Activated effector memory CD4-positive, alpha-beta T cell treated with anti-CD3 and anti-CD28 coated beads, Interleukin-2, amount 50 U/mL, for 16 hours (primary cell): ENCODE results near the gene TEC.

Experiments
- DNase-seq: peaks from one replicate; pipeline ENCODE4 v3.0.0-alpha.2; 2020

TEC gene

DNA sequence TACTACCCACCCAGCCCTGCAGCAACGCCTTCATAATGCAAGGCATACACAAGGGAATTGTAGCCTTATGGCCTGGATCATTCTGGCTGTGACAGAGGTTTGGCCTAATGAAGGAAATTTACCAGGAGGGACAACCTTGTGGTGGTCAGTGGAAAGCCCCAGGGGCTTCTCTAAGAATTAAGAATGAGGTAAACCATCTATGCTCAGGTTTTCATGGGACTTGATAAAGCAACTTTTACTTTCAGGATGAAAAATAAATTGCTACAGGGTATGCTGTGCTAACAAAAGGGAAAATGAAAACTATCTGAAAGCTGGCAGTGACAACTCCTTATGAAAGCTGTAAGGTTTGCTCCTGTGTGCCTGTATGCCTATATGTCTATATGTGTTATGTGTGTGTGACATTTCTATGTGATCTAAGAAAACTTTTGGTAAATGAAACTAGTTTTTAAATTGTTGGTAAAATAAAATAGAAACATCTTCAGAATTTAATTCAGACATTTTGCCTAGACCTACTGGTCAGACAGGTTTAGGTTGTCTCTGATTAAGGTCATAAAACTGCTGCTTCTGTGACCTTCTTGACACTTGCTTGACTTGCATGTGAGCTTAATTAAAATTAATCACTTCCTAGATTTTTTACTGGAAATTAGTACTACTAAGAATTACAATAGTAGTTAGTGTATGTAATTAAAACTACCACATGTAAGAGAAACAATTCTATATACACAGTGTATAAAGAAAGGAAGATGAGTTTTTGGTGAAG is 115.7 kb downstream of the TEC start:
- DNase-seq, result no peak

GRCh38 chr4:48152259-48152658 is 117.4 kb downstream of the TEC start:
- no peak for DNase-seq

DNA sequence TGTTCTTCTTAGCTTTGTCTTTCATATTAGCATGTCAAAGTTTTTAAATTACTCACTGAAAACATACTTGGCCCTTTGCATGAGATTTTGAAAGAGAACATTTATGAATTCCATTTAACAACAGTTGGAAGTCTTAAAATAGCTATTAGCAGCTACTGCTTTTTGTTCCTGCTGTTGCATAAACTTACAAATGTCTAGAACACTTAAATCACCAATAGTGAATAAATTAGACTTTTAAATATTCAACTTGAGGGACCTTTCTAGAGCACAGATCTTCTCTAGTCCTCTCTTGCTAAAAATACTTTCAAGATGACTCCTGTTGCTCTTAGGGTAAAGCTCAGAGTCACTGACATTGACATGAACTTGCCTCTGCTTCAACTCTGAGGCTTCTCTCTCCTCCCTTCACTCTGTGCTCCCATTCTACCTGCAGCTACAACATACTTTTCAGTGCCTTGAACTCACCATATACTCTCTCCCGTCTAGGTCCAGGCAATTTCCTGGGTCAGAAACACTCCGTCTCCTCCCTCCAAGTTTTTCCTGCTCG is 119.7 kb downstream of the TEC start:
- DNase-seq, result no peak

DNA sequence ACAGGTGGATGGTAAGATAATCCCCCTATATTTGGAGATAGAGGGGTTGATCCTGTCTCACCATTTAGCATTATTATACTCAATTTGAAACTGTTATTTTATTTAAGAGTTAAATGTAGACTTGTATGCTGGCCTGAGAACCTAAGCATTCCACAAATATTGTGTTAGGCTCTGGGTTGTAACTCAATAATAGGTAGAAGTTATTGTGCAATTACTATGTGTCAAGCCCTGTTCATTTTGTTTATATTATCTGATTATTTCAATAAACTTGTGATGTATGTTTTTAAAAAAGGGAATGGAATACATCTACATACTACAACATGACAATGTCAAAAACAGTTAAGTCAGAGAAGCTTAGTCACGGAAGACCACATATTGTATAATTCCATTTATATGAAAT is 122.0 kb downstream of the TEC start:
- DNase-seq, result no peak

DNA sequence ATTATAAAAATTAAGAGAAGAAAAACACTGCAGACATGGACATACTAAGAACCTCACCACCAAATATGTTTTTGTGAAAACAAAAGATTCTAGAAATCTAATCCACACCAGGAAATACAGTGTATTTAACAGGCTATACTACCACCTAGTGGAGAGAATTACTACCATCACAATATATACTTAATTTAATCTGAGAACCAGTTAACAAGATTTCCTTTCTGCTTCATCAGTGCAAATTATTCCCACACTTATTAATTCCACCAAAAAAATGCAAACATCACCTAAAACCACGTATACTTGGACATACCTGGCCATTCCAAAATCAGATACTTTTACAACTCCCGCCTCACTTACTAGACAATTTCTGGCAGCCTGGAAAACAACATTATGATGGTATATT is 128.6 kb downstream of the TEC start:
- DNase-seq, result no peak

DNA sequence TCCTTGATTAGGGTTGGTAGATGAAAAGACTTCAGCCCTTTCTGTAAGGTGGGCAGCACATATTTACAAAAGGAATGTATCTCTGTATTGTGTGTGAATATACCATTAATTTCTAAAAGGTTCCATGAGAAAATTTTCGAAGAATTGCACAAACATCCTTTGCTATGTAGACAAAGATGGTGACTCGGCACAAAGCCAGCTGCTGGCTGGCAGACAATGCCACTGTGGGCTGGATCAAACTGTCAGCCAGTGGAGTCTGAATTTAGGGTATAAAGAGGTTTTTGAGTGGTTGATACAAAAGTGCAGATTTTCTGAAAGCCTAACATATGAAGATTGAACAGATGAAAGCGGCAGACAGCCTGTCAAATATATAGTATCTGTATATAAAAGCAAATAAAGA is 129.9 kb downstream of the TEC start:
- DNase-seq, result peak; percentile 67

GRCh38 chr4:48138936-48139335 is 130.7 kb downstream of the TEC start:
- DNase-seq, result no peak

DNA sequence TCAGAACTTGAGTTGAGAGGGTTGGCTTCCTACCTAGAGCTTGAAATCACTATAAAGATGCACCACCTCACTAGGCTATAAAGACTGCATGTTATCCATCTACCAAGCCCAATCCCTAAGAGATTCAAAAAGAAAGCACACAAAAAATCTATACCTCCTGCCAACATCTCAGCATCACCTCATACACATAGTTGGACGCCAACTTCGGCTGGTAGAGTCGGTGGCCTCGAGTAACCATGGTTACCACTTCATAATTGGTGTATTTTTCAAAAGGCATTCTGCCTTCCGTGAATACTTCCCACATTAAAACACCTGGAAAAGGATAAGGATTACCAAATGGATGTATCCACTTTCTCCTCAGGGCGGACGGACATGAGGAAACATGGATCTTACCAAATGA is 131.1 kb downstream of the TEC start:
- DNase-seq, result no peak

- no peak for DNase-seq
These were observed 131.8 kb downstream of the TEC start for GRCh38 chr4:48137846-48138245.

DNA sequence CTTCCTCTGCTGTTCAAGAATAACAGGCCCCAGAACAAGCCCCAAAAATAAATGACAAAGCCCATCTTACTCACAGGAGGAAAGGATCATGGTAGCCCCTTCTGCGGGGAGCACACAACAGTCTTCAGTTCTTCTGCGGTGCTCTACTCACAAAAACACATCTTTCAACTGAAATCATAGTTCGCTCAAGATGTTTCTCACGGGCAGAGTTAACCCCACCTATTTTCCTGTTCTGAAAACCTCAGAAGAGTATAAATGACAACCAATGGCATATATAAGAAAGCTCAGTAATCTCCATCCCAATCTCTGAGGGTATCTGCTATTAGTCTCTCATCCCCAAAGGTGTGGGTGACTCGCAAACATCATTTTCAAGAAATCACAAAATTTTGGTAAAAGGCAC is 135.6 kb downstream of the TEC start, which contains the start of gene TXK:
Gene TXK, minus strand, starts transcription at position 170 of the 400 bp plus-strand sequence. Its CDS starts 80 bp downstream, at position 90.
- DNase-seq, result no peak

GRCh38 chr4:48133669-48134068 is 136.0 kb downstream of the TEC start:
- DNase-seq, result no peak

GRCh38 chr4:48131736-48132135 is 137.9 kb downstream of the TEC start:
- no peak for DNase-seq

DNA sequence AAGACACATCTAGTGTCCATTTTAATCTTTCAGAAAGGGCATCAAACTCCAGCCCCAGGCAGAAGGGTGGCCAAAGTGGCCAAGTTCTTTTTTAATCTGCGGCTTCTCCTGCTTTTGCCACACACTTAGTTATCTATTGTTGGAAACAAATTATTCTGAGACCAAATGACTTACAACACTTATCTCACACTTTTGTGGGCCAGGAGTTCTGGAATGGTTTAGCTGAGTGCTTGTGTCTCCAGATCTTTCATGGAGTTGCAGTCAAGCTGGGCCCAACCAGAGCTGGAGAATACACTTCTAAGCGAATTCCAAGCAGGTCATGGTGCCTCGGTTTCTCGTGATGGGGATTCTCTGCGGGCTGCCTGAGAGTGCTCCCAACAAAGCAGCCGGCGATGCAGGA is 139.5 kb downstream of the TEC start:
- DNase-seq, result no peak

DNA sequence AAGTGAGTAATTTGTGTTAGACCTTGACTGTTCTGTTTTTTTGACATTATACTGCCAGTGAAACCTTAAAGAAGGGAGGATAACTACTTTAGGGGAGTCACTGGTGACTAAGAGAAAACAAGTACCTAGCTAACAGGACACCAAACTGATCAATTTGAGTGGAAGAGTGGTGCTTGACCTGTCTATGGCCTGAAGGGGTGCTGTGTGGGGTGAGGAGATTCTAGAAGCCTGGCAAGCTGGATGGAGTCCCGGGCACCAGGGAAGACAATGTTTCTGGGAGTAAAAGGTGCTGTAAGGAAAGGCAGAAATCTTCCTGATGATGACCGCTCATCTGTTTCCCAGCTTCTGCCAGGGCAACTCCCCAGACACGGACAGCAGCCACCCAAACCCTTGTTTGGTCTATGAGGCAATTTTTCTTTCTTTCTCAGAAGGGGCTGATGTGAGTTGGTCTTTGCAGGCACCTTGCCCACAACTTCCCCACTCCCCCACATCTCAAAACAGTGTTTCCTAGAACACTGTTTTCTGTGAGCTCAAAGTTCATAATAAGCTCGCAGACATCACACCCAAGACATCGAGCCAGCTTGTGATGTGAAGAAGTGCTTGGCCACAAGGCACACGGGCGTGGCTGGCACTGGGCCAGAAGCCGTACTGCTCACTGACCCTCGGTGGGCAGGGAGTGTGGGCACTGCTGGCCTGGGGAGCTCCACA is 140.2 kb downstream of the TEC start:
- DNase-seq, result peak; percentile 69

DNA sequence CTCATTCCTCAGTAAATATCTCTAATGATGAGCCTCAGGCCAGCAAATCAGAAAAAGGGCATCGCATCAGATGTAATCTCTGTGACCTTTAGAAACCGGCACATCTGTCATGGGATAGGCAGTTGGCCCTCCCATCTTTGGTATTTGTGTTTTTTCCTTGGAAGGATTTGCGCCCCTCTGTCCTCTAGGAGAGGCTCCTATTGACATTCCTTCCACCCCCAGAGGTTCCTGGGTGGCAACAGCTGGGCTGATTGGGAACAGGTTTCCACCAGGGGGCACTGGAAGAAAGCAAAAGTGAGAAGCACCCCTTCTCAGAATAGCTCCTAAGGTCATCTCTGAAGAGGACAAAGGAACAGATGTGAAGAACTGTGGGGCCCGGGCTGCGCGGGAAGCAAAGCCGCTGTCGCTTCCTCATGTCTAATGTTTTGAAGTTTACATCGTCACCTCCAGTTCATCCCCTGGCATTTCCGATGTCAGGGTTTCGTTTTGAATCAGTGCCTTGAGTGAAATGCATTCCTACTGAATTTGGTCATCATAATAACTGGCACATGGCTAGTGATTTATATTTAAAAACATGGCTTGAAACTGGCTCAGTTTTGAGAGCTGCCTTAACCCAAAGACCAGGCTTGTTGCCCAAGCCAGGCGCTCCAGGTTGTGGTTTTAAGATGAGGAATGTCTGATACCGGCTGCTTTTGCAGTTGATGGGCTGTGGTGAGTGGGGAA is 141.8 kb downstream of the TEC start:
- peak; percentile 84 for DNase-seq

DNA sequence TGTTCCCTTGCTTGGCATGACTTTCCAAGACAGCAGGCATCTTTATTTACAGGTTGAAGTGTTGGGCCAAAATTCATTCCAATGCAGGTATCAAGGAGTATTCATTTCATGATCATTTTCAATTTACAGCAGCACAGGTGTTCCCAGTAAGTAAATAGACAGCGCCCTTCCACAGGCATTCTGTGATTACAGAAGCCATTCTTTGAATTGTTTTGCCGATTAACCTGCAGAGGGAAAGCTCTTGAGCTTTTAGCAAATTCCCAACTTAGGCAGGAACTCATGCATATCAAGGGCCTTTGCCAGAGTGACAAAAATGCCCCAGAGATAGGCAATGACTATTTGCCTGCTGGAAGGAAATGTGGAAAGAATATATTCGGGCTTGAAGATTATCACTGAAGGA is 142.4 kb downstream of the TEC start:
- DNase-seq, result no peak

DNA sequence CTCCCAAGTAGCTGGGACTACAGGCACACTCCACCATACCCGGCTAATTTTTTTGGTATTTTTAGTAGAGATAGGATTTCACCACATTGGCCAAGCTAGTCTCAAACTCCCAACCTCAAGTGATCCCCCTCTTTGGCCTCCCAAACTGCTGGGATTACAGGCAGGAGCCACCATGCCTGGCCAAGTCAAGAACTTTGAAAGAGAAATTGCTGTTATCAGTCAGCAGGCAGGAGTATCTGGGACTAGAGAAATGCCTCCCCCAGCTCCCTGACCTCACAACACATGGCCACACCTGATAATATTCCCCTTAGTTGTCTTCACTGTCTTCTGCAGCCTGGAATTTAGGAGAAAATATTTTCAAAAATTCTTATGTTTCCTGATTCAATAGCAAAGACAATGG is 143.0 kb downstream of the TEC start:
- DNase-seq, result no peak

DNA sequence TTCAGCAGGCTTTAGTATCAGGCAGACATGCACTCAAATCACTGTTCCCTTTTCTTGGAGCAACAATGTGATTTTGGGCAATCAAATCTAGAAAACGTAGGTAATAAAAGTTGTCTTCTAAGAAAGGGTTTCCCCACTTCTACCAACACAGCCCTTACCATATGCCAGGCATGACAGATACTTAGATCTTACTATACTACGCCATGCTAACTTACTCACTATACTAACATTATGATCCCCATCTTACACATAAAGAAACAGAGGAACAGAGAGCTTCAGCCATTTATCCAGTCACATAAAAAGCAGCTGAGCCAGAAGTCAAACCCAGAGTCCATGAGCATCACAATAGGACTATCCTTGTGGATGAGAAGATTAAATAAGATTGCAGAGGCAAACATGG is 144.8 kb downstream of the TEC start:
- no peak for DNase-seq

DNA sequence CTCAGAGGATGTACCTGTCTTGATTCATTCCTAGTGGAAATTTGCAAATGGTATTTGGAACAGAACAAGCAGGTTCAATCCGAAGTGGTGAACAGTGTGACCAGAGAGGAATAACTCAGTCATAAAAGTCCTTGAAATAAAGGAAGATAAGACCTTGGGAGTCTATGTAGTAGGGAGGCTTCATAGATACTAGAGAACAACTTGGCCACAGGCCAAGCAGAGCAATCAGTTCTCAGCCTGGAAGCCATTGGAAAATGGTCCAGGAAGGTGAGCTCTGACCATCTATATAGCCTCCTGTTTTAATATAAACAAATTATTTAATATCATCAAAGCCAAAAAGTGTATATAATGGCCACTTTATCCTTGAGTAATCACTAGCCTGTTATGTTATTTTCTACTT is 146.9 kb downstream of the TEC start:
- no peak for DNase-seq

GRCh38 chr4:48121180-48121579 is 148.5 kb downstream of the TEC start:
- DNase-seq, result no peak

DNA sequence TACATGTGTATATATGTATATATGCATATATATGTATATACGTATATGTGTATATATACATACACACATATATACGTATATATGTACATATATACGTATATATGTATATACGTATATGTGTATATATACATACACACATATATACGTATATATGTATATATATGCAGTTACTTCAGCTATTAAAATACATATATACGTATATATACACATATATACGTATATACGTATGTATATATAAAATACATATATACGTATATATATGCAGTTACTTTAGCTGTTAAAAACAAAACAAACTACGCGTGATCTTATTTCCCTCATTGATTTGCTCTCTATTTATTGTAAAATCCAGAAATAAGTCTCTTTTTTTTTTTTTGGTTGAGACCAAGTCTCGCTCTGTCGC is 149.5 kb downstream of the TEC start:
- no peak for DNase-seq

- DNase-seq, result no peak
These were observed 150.0 kb downstream of the TEC start for GRCh38 chr4:48119646-48120045.

DNA sequence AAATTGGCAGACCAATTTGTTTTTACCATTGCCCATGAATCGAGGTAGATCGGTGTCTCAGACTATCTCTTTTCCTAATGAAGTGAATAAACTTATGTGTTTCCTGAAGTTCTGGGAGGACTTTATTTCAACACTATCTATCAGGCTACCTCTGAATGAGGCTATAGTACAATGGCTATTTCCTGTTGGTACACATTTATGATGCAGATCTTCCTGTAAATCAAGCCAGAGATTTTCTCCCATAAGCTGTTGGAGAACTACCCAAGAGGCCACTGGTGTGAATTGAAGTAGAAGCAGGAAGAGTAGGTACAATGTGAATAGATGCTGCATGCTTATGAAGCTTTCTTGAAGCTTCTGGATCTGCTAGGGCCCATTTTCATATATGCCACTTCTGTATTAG is 151.6 kb downstream of the TEC start:
- no peak for DNase-seq

- DNase-seq, result no peak
These were observed 153.1 kb downstream of the TEC start for GRCh38 chr4:48116582-48116981.
